Trophoblast cell (in vitro differentiated cells and primary cell): ENCODE results near the gene NTM.

Experiments
- DNase-seq, 2 donors: peaks; one replicate each; pipeline ENCODE4 v3.0.0-alpha.2; 2016
- H2AFZ ChIP-seq: 2 replicates; pipeline ENCODE4 v1.6.1; 2013; ENCODE audit warnings: low read length, moderate library complexity, mild to moderate bottlenecking; ENCODE audit not compliant: insufficient read depth, poor library complexity
- H2AK5ac ChIP-seq: 2 replicates; pipeline ENCODE4 v1.6.1; 2013; ENCODE audit warnings: mild to moderate bottlenecking, low read length
- H2BK120ac ChIP-seq: 2 replicates; pipeline ENCODE4 v1.6.1; 2013; ENCODE audit warnings: low read length, mild to moderate bottlenecking, moderate library complexity; ENCODE audit not compliant: insufficient read depth, poor library complexity
- H2BK12ac ChIP-seq: 2 replicates; pipeline ENCODE4 v1.6.1; 2013; ENCODE audit warnings: mild to moderate bottlenecking, low read length, moderate library complexity
- H2BK5ac ChIP-seq: 2 replicates; pipeline ENCODE4 v1.6.1; 2013; ENCODE audit warnings: low read length, low read depth, moderate library complexity, mild to moderate bottlenecking; ENCODE audit not compliant: poor library complexity
- H3K14ac ChIP-seq: 2 replicates; pipeline ENCODE4 v1.6.1; 2013; ENCODE audit warnings: mild to moderate bottlenecking, low read length
- H3K18ac ChIP-seq: 2 replicates; pipeline ENCODE4 v1.6.1; 2013; ENCODE audit warnings: mild to moderate bottlenecking, low read length
- H3K23ac ChIP-seq: 2 replicates; pipeline ENCODE4 v1.6.1; 2013; ENCODE audit warnings: low read length
- H3K27ac ChIP-seq: 2 replicates; pipeline ENCODE4 v1.5.1; 2013; ENCODE audit warnings: low read depth, mild to moderate bottlenecking, inconsistent platforms, low read length, moderate library complexity
- H3K27me3 ChIP-seq: 2 replicates; pipeline ENCODE4 v1.6.1; 2013; ENCODE audit warnings: inconsistent platforms, mild to moderate bottlenecking, low read length, moderate library complexity; ENCODE audit not compliant: insufficient read depth
- H3K36me3 ChIP-seq, 2 experiments: 1 replicate in 1 of 2; 2 replicates in 1 of 2; pipeline ENCODE4 v1.6.1; 2013; ENCODE audit warnings: low read length in 2 of 2, mild to moderate bottlenecking in 2 of 2, moderate library complexity in 1 of 2; ENCODE audit not compliant: insufficient read depth in 2 of 2, control insufficient read depth in 1 of 2
- H3K4ac ChIP-seq: 2 replicates; pipeline ENCODE4 v1.6.1; 2013; ENCODE audit warnings: low read depth, mild to moderate bottlenecking, low read length, moderate library complexity
- H3K4me1 ChIP-seq, 2 experiments: 1 replicate in 1 of 2; 2 replicates in 1 of 2; pipeline ENCODE4 v1.6.1; 2013; ENCODE audit warnings: low read length in 2 of 2, mild to moderate bottlenecking in 2 of 2, moderate library complexity in 1 of 2; ENCODE audit not compliant: insufficient read depth in 2 of 2, control insufficient read depth in 1 of 2
- H3K4me2 ChIP-seq: 2 replicates; pipeline ENCODE4 v1.6.1; 2013; ENCODE audit warnings: inconsistent platforms, mild to moderate bottlenecking, low read length, moderate library complexity
- H3K4me3 ChIP-seq: 2 replicates; pipeline ENCODE4 v1.5.1; 2013; ENCODE audit warnings: mild to moderate bottlenecking, low read depth, low read length, inconsistent platforms
- H3K79me1 ChIP-seq: one replicate; pipeline ENCODE4 v1.6.1; 2013; ENCODE audit warnings: low read length
- H3K79me2 ChIP-seq: 2 replicates; pipeline ENCODE4 v1.6.1; 2013; ENCODE audit warnings: low read length, mild to moderate bottlenecking; ENCODE audit not compliant: control insufficient read depth, insufficient read depth, poor library complexity
- H3K9ac ChIP-seq: 2 replicates; pipeline ENCODE4 v1.6.1; 2013; ENCODE audit warnings: mild to moderate bottlenecking, low read length
- H3K9me3 ChIP-seq: 2 replicates; pipeline ENCODE4 v1.6.1; 2013; ENCODE audit warnings: low read depth, mild to moderate bottlenecking, control low read depth, inconsistent platforms, low read length; ENCODE audit not compliant: insufficient read depth
- H4K12ac ChIP-seq: 2 replicates; pipeline ENCODE4 v1.6.1; 2013; ENCODE audit warnings: low read depth, mild to moderate bottlenecking, low read length, moderate library complexity
- H4K8ac ChIP-seq: 2 replicates; pipeline ENCODE4 v1.6.1; 2013; ENCODE audit warnings: low read depth, mild to moderate bottlenecking, low read length, moderate library complexity
- H4K91ac ChIP-seq: one replicate; pipeline ENCODE4 v1.6.1; 2013; ENCODE audit warnings: low read depth, mild to moderate bottlenecking, low read length, moderate library complexity
- WGBS: extraction: QIAGEN DNeasy Blood & Tissue Kit; methylation state at CpG from one replicate; pipeline ENCODE4 v1.1.7; 2013; ENCODE audit warnings: missing lambda C conversion rate; ENCODE audit not compliant: insufficient read length, insufficient coverage; ENCODE audit errors: extremely low coverage; 5-methylcytosine and 5-hydroxymethylcytosine counted together

Gene NTM

DNA sequence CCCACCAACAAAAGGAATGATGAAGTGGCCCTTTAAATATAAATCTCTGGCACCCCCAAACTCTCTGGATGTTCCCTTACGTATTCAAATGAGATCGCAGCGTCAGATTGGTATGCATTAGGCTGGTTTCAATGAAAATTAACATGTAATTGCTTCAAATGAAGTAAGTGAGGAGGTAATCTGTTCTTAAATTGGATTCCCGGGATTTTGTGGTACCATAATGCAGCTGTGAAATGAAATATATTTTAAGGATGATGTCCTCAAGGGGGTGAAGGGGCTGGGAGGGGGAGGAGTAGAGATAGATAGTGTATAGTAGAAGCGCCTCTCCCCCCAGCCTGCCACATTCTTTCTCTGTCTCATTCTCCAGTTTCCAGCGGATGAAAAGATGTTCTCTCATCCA lies 748.2 kb downstream of the NTM start:
- no peak overlapping the region for H4K12ac ChIP-seq
- no peak overlapping the region for H3K9ac ChIP-seq
- H4K8ac ChIP-seq = no peak overlapping the region
- no peaks in the 10 kb centered on the region for H3K36me3 ChIP-seq
- no peak for DNase-seq
- H2BK5ac ChIP-seq = no peak overlapping the region
- no peaks in the 10 kb centered on the region for H3K79me1 ChIP-seq
- H3K4ac ChIP-seq = no peak overlapping the region
- H3K27ac ChIP-seq = no peak overlapping the region
- no peak overlapping the region for H3K14ac ChIP-seq
- no CpG with 5 or more reads among the region's 6 CpGs for WGBS
- H3K23ac ChIP-seq = no peak overlapping the region
- no peak overlapping the region for H3K18ac ChIP-seq
- no peaks in the 10 kb centered on the region for H3K4me1 ChIP-seq
- no peak overlapping the region for H2AFZ ChIP-seq
- H2AK5ac ChIP-seq = no peak overlapping the region
- no peak overlapping the region for H3K4me3 ChIP-seq
- H3K9me3 ChIP-seq = no peaks in the 10 kb centered on the region
- no peak overlapping the region for H2BK12ac ChIP-seq
- H3K4me2 ChIP-seq = no peak overlapping the region
- no peak overlapping the region for H2BK120ac ChIP-seq
- H3K79me2 ChIP-seq = no peaks in the 10 kb centered on the region
- no peak overlapping the region for H4K91ac ChIP-seq
- no peaks in the 10 kb centered on the region for H3K27me3 ChIP-seq

DNA sequence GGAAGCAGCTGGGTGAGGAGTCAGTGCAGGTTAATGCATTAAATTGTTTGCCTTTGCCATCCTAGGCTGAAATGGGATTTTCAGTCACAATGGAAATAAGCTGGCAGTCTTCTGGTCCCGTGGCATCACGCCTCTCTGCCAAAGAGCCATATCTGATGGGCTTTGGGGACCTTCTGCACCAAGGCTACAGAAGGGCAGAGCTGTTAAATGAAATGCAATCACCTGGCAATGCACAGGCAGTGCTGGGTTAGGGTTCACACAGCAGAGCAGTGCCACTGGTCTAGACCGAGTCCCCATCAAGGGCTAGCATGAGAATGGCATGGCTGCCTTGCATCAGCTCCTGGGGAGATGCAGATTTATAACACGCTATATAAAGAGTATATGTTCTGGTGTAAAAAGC lies 749.2 kb downstream of the NTM start:
- no peak overlapping the region for H3K4ac ChIP-seq
- H4K91ac ChIP-seq = no peak overlapping the region
- no peaks in the 10 kb centered on the region for H3K4me1 ChIP-seq
- no peak overlapping the region for H3K4me2 ChIP-seq
- H3K79me1 ChIP-seq = no peaks in the 10 kb centered on the region
- DNase-seq = no peak
- no peak overlapping the region for H3K4me3 ChIP-seq
- H3K9me3 ChIP-seq = no peaks in the 10 kb centered on the region
- H2AK5ac ChIP-seq = no peak overlapping the region
- H2BK120ac ChIP-seq = no peak overlapping the region
- no peak overlapping the region for H3K27ac ChIP-seq
- no peak overlapping the region for H3K18ac ChIP-seq
- H4K8ac ChIP-seq = no peak overlapping the region
- H4K12ac ChIP-seq = no peak overlapping the region
- H3K79me2 ChIP-seq = no peaks in the 10 kb centered on the region
- no peak overlapping the region for H3K23ac ChIP-seq
- H2BK5ac ChIP-seq = no peak overlapping the region
- no peak overlapping the region for H2BK12ac ChIP-seq
- no peaks in the 10 kb centered on the region for H3K27me3 ChIP-seq
- WGBS = no CpG with 5 or more reads among the region's 4 CpGs
- no peak overlapping the region for H3K9ac ChIP-seq
- H2AFZ ChIP-seq = no peak overlapping the region
- H3K36me3 ChIP-seq = no peaks in the 10 kb centered on the region
- no peak overlapping the region for H3K14ac ChIP-seq

GRCh38 chr11:132122735-132123134 lies 752.3 kb downstream of the NTM start:
- H4K12ac ChIP-seq = no peak overlapping the region
- no peak overlapping the region for H3K23ac ChIP-seq
- H3K9me3 ChIP-seq = peaks cover 5% of the 10 kb centered on the region
- H3K79me1 ChIP-seq = no peaks in the 10 kb centered on the region
- no peak overlapping the region for H3K27ac ChIP-seq
- DNase-seq = no peak
- no peak overlapping the region for H4K8ac ChIP-seq
- no peak overlapping the region for H3K4ac ChIP-seq
- H2AK5ac ChIP-seq = no peak overlapping the region
- no peak overlapping the region for H2BK12ac ChIP-seq
- H3K36me3 ChIP-seq = no peaks in the 10 kb centered on the region
- H3K14ac ChIP-seq = no peak overlapping the region
- H3K4me2 ChIP-seq = no peak overlapping the region
- no peak overlapping the region for H3K4me3 ChIP-seq
- no peaks in the 10 kb centered on the region for H3K4me1 ChIP-seq
- H2AFZ ChIP-seq = no peak overlapping the region
- H2BK120ac ChIP-seq = no peak overlapping the region
- no peaks in the 10 kb centered on the region for H3K79me2 ChIP-seq
- H3K9ac ChIP-seq = no peak overlapping the region
- H4K91ac ChIP-seq = no peak overlapping the region
- no CpG with 5 or more reads among the region's 4 CpGs for WGBS
- H2BK5ac ChIP-seq = no peak overlapping the region
- no peaks in the 10 kb centered on the region for H3K27me3 ChIP-seq
- H3K18ac ChIP-seq = no peak overlapping the region

DNA sequence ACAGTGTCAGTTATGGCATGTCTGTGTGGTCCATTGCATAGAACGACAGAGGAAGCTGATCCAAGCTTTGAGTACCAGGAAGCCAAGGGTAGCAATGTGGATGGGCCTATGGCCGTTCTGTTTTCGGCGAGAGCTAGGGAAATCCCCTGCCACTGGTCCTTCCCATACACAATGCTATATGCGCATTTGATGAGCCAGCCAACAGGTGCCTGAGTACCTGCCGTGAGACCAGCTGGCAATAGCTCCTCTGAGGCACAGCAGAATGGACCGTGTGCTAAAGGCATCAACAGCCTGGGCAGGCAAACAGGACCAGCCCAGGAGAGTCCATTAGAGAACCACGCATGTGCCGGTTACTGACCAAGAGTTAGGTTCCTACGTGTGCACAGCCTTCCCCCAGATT lies 753.0 kb downstream of the NTM start:
- H2BK12ac ChIP-seq = no peak overlapping the region
- no peak overlapping the region for H4K12ac ChIP-seq
- WGBS = no CpG with 5 or more reads among the region's 10 CpGs
- H2AK5ac ChIP-seq = no peak overlapping the region
- H3K18ac ChIP-seq = no peak overlapping the region
- H2AFZ ChIP-seq = no peak overlapping the region
- no peak overlapping the region for H4K91ac ChIP-seq
- no peak overlapping the region for H3K14ac ChIP-seq
- H3K23ac ChIP-seq = no peak overlapping the region
- H3K27ac ChIP-seq = no peak overlapping the region
- DNase-seq = no peak
- H3K9ac ChIP-seq = no peak overlapping the region
- no peaks in the 10 kb centered on the region for H3K79me1 ChIP-seq
- no peaks in the 10 kb centered on the region for H3K36me3 ChIP-seq
- H2BK120ac ChIP-seq = no peak overlapping the region
- no peak overlapping the region for H3K4me3 ChIP-seq
- H3K4me2 ChIP-seq = no peak overlapping the region
- no peaks in the 10 kb centered on the region for H3K27me3 ChIP-seq
- H3K4me1 ChIP-seq = no peaks in the 10 kb centered on the region
- no peak overlapping the region for H4K8ac ChIP-seq
- H3K4ac ChIP-seq = no peak overlapping the region
- no peaks in the 10 kb centered on the region for H3K79me2 ChIP-seq
- peaks cover 5% of the 10 kb centered on the region for H3K9me3 ChIP-seq
- no peak overlapping the region for H2BK5ac ChIP-seq
